H1 (cell line): ENCODE results near the gene MOV10L1. TPM values are rescaled to one million over a fixed set of nuclear protein-coding genes. Genes with fewer than 3 reads are reported as not detected.

Experiments used
- ASH2L ChIP-seq: fragments of 200-600, 300-600 bp; sonication (generic); IDR thresholded peaks from one replicate; pipeline ENCODE4 v1.7.1; 2017; ENCODE audit warnings: low read length
- HDAC2 ChIP-seq, 2 experiments: fragments of 300-600 bp in 1 of 2; sonication (generic) in 1 of 2; IDR thresholded peaks; 2 replicates each; pipeline ENCODE4 v1.6.1; 2011 to 2012; ENCODE audit warnings: low read depth in 2 of 2, low read length in 2 of 2, mild to moderate bottlenecking in 2 of 2, moderate library complexity in 2 of 2, borderline replicate concordance in 1 of 2, inconsistent platforms in 1 of 2
- JUND ChIP-seq: IDR thresholded peaks from 2 replicates; pipeline ENCODE4 v1.6.1; 2011; ENCODE audit warnings: mild to moderate bottlenecking, improper control_type of control experiment, low read length
- RNF2 ChIP-seq: fragments of 200-900, 300-1000 bp; sonication (generic); IDR thresholded peaks from 2 replicates; pipeline ENCODE4 v1.7.1; 2016; ENCODE audit warnings: borderline replicate concordance, low read depth, mild to moderate bottlenecking, antibody characterized with exemption, low read length; ENCODE audit not compliant: poor library complexity, severe bottlenecking; ENCODE audit errors: missing control alignments
- SIX5 ChIP-seq: IDR thresholded peaks from 2 replicates; pipeline ENCODE4 v1.6.1; 2011; ENCODE audit warnings: mild to moderate bottlenecking, low read depth, low read length
- TBP ChIP-seq: IDR thresholded peaks from 2 replicates; pipeline ENCODE4 v1.6.1; 2011; ENCODE audit warnings: low read depth, low read length, improper control_type of control experiment
- polyA plus RNA-seq, 7 experiments: library from polyadenylated mRNA; depleted of rRNA in 3 of 7; stranded (reverse) in 5 of 7; unstranded in 2 of 7; fragments of >200 nt in 5 of 7; fragments of 200-250 nt in 2 of 7; gene quantifications; 1 replicate in 5 of 7; 2 replicates in 1 of 7; 4 replicates in 1 of 7; pipeline versions ENCODE4 v1.2.1 to v1.2.3, GENCODE V29; 2011 to 2013; ENCODE audit warnings: missing spikeins in 2 of 7, mixed read lengths in 2 of 7
- total RNA-seq: library from RNA; stranded (reverse); fragmentation: NEBNext Ultra II Directional; extraction: Animal tissue kit (Norgen Biotek cat#: 25700); gene quantifications from 2 replicates; pipeline ENCODE4 v1.2.1, GENCODE V29; 2021
- TF ChIP-seq, protein P1 (sequence below): fragments of 300-600 bp; sonication (generic); IDR thresholded peaks from 2 replicates; pipeline ENCODE4 v1.7.1; 2012; ENCODE audit warnings: low read length, moderate library complexity, mild to moderate bottlenecking, inconsistent platforms; ENCODE audit not compliant: insufficient replicate concordance
- TF ChIP-seq, protein P2 (sequence below): IDR thresholded peaks from 2 replicates; pipeline ENCODE4 v1.6.1; 2011; ENCODE audit warnings: low read length, improper control_type of control experiment

Gene MOV10L1
- total and polyA plus RNA-seq, 2 of the 8 experiments (the other 6 are each of a cell fraction or from before 2014, with no cell fraction given): 0.32 TPM; not detected in 1

GRCh38 chr22:50078761-50079160 is 11.0 kb upstream of the MOV10L1 start (continued):
- TF ChIP-seq, protein P1, sequence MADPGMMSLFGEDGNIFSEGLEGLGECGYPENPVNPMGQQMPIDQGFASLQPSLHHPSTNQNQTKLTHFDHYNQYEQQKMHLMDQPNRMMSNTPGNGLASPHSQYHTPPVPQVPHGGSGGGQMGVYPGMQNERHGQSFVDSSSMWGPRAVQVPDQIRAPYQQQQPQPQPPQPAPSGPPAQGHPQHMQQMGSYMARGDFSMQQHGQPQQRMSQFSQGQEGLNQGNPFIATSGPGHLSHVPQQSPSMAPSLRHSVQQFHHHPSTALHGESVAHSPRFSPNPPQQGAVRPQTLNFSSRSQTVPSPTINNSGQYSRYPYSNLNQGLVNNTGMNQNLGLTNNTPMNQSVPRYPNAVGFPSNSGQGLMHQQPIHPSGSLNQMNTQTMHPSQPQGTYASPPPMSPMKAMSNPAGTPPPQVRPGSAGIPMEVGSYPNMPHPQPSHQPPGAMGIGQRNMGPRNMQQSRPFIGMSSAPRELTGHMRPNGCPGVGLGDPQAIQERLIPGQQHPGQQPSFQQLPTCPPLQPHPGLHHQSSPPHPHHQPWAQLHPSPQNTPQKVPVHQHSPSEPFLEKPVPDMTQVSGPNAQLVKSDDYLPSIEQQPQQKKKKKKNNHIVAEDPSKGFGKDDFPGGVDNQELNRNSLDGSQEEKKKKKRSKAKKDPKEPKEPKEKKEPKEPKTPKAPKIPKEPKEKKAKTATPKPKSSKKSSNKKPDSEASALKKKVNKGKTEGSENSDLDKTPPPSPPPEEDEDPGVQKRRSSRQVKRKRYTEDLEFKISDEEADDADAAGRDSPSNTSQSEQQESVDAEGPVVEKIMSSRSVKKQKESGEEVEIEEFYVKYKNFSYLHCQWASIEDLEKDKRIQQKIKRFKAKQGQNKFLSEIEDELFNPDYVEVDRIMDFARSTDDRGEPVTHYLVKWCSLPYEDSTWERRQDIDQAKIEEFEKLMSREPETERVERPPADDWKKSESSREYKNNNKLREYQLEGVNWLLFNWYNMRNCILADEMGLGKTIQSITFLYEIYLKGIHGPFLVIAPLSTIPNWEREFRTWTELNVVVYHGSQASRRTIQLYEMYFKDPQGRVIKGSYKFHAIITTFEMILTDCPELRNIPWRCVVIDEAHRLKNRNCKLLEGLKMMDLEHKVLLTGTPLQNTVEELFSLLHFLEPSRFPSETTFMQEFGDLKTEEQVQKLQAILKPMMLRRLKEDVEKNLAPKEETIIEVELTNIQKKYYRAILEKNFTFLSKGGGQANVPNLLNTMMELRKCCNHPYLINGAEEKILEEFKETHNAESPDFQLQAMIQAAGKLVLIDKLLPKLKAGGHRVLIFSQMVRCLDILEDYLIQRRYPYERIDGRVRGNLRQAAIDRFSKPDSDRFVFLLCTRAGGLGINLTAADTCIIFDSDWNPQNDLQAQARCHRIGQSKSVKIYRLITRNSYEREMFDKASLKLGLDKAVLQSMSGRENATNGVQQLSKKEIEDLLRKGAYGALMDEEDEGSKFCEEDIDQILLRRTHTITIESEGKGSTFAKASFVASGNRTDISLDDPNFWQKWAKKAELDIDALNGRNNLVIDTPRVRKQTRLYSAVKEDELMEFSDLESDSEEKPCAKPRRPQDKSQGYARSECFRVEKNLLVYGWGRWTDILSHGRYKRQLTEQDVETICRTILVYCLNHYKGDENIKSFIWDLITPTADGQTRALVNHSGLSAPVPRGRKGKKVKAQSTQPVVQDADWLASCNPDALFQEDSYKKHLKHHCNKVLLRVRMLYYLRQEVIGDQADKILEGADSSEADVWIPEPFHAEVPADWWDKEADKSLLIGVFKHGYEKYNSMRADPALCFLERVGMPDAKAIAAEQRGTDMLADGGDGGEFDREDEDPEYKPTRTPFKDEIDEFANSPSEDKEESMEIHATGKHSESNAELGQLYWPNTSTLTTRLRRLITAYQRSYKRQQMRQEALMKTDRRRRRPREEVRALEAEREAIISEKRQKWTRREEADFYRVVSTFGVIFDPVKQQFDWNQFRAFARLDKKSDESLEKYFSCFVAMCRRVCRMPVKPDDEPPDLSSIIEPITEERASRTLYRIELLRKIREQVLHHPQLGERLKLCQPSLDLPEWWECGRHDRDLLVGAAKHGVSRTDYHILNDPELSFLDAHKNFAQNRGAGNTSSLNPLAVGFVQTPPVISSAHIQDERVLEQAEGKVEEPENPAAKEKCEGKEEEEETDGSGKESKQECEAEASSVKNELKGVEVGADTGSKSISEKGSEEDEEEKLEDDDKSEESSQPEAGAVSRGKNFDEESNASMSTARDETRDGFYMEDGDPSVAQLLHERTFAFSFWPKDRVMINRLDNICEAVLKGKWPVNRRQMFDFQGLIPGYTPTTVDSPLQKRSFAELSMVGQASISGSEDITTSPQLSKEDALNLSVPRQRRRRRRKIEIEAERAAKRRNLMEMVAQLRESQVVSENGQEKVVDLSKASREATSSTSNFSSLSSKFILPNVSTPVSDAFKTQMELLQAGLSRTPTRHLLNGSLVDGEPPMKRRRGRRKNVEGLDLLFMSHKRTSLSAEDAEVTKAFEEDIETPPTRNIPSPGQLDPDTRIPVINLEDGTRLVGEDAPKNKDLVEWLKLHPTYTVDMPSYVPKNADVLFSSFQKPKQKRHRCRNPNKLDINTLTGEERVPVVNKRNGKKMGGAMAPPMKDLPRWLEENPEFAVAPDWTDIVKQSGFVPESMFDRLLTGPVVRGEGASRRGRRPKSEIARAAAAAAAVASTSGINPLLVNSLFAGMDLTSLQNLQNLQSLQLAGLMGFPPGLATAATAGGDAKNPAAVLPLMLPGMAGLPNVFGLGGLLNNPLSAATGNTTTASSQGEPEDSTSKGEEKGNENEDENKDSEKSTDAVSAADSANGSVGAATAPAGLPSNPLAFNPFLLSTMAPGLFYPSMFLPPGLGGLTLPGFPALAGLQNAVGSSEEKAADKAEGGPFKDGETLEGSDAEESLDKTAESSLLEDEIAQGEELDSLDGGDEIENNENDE: no peak
- TF ChIP-seq RNF2: no peak
- TF ChIP-seq, protein P2, sequence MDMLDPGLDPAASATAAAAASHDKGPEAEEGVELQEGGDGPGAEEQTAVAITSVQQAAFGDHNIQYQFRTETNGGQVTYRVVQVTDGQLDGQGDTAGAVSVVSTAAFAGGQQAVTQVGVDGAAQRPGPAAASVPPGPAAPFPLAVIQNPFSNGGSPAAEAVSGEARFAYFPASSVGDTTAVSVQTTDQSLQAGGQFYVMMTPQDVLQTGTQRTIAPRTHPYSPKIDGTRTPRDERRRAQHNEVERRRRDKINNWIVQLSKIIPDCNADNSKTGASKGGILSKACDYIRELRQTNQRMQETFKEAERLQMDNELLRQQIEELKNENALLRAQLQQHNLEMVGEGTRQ: no peak
- TF ChIP-seq ASH2L: no peak
- no peak for TF ChIP-seq TBP
- no peak for TF ChIP-seq HDAC2 (IDR thresholded peaks at IDR 0.05; ENCODE audit: borderline replicate concordance in 1 of 2, low read depth in 2 of 2, low read length in 2 of 2)
- no peak for TF ChIP-seq SIX5
- TF ChIP-seq JUND: no peak
